GM19397 (cell line): ENCODE data around the gene LYSMD1.

Experiments
- ATAC-seq: cut with Tn5 transposase; IDR thresholded peaks from one replicate; pipeline ENCODE4 v1.9.1; 2021; ENCODE audit warnings: mild to moderate bottlenecking, moderate library complexity; ENCODE audit not compliant: unreplicated experiment

Gene LYSMD1

DNA sequence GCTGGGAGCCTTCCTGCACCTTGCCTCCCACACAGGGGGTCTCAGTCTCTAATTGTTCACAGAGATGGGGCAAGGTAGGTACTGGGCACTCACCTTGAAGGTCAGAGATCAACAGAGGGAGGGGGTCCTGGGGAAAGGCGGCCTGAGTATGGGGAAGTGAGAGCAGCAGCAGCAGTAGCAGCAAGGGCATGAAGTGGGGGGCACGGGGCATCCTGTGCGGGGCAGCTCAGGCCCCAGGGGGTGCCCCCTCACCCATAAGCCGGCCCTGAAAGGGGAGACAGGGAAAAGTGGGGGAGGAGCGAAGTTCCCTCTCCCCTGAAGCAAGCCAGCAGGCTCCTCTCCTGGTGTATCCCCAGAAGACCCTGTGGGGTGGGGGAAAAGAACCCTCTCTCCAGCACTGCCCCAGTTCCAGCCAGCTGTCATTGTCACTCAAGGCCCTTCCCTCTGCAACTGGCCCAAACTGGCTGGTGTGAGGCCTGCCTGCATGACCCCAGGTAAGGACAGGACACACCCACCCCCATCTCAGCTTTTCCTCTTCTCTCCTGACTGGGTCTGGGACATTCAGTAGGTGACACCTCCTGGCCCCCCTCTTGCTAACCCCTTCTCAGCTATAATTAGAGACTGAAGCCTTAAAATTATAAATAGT, 23.2 kb downstream of the LYSMD1 start:
- ATAC-seq, result no peak

DNA sequence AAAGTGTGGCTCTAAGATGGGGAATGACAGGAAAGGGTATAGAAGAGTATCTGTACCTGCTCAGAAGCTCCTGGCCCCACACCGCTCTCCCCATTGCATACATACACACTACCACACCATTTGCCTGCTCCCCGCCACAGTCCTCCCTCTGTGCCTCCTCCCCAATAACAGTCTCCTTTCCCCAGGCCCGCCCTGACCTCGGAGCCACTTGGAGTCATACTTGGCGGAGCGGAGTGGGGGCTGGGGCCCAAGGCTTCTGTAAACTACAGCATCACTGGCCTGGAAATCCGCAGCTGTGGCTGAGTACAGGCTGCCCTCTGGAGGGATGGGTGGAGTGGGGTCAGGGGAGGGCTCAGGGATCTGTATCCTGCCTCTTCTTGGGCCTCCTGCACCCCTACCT, 27.9 kb downstream of the LYSMD1 start:
- no peak for ATAC-seq

DNA sequence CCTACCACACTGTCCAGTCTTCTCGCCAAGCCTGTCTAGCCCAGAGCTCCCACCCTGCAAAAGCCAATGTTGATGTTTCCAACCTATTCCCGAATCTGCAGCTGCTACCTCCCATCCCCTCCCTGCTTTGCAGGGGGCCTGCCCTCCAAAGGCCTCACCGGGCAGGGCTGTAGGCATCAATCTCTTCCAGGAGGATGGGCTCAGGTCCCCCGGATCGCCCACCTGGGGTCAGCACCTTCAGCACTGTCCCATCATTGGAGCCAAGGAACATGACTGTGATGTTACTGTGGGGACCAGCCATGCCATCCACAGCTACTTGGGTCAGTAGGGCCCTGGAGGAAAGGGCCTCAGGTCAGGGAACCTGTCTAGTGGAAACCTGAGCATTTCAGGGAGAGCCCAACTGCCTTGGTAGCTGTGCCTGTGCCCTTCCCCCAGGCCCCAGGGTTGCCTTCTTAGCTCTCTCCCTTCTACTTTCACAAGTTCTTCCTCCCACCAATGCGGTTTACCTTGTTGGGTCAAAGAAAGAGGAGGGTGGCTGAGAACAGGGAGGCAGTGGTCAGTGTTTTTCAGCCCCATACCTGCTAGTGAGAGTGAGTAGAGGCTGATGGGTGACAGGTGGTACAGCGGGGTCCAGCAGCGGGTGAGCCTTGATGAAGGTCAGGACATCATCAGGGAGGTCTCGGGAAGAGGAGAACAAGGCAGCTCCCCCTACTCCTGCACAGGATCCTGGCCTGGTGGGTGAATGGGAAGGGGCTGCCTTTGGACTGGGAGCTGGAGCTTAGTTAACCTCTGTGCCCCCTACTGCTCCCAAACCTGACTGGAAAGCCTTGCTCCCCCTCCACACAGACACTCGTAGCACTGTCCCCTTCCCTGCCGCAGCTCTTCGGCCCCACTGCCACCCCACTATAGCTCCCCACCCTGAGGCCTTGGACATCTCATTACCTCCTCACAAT, 30.0 kb downstream of the LYSMD1 start:
- ATAC-seq, result no peak

DNA sequence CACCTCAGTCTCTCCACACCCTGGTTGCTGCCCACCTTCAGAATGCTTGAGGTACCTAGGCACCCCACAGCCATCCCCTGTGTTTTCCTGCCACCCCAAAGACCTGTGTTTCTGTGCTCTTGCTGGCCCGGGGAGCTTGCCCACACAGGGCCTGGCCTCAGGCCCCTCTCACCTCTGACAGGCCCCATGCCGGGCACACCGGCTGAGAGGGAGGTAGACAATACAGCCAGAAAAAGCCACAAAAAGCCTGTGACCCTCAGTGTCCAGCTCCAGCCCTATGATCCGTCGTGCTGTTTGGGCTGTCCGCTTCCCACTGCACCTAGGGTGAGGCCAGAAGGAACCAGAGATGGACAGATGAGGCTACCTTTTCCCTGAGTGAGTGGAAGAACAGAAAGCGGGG, 30.7 kb downstream of the LYSMD1 start:
- ATAC-seq, result no peak

DNA sequence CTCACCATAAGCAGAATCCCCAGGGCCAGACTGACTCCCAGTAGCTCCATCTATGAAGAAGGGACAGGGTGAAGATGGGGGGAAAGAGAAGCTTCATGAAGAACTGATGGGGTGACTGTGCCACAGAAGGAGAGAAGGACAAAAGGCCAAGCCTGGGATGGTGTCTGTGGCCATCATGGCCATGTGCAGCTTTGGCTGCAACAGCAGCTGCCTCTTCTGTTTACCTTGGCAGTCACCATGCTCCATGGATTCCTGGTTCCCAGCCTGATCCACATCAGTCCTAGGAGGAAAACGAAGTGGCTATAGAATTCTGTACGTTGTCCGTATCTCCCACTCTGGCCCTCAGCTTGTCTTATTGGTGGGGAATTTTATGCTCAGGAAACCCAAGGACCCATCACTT, 31.3 kb downstream of the LYSMD1 start:
- ATAC-seq, result no peak

DNA sequence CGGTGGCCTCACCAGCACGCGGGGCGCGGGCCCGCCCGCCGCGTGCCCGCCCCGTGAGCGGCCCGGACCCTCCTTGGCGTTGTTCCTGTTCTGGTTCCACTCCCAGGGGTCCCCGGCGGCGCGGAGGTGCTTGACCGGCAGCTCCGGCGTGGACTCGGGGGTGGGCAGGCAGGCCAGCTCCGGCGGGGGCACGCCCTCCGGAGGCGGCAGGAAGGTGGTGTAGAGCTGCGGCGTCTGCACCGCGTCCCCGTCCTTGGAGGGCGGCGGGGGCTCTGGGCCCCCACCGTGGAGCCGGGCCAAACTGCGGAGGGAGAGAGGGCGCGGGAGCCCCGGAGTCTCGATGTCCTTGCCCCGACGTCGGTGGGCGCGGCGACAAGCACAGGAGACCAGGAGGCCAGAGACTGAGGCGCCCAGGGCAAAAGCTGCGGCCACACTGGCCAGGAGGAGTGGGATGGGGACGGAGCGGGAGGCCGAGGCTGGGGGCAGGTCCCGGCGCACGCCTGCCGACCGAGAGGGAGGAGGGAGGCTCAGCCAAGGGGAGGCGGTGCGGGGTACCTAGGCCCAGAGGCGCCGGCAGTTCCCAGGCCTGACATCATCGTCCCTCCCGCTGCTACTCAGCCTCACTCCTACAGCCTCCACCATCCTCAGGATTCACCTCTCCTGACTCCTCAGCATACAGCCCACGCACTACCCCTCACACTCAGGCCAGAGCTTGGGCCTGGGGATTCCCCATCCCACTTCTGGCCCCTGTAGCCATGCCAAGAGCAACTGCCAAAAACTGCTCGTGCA, 32.5 kb downstream of the LYSMD1 start:
- no peak for ATAC-seq

DNA sequence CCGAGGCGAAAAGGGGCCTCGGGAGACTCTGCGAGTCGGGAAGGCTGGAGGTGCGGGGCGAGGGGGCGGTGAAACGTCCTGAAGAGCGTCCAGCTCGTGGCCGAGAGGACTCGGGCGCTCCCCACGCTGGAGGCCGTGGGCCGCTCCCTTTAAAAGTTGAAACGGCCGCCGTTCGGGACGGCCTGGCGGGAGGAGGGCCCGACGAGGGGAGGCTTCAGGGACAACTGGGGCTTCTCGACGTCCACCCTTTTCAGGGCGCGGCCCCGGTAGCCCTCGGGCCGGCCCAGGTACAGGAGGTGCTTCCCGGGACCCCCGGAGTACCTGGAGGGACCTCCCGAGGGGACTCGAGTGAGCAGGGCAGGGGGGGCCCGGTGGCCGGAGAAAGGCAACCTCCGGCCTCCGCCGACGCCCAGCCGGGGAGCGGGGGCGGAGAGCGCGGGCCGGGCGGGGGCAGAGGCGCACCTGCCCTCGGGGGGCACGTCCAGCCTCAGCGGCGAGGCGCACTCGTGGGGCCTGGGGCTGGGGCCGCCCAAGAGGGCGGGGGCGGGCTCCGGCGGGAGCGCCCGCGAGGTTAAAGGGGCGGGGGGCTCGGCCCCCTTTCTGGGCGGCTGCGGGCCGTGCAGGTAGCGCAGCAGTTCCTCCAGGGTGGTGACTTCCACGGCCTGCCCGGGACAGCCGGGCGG, 33.2 kb downstream of the LYSMD1 start:
- ATAC-seq, result no peak

DNA sequence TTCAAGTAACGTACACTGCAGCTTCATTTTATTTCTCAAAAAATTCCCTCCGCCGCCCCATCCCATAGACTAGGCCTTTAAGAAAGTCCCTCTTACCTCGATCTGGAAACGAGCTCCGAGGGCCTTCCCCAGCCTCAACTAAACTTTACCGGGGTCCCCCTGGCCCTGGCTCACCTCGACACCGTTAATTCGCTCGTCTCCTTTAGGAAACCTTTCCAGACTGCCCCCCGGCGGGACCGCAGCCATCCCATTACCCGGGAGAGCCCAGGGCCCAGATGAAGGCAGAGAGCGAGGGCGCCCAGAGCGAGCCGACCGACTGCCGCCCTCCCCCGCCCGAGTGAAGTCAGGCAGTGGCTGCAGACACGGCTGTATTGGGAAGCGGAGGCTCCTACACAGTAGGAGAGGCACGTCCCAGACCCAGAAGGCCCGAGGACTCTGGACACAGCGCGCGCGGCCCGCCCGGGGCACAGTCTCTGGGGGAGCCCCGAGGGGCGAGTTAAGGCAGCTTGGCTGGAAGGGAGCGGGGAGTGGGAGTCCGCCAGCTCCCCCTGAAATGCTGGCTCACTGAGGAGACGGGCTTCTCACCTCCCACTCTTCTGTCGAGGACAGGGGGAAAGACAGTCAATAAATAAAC, 33.9 kb downstream of the LYSMD1 start:
- no peak for ATAC-seq

DNA sequence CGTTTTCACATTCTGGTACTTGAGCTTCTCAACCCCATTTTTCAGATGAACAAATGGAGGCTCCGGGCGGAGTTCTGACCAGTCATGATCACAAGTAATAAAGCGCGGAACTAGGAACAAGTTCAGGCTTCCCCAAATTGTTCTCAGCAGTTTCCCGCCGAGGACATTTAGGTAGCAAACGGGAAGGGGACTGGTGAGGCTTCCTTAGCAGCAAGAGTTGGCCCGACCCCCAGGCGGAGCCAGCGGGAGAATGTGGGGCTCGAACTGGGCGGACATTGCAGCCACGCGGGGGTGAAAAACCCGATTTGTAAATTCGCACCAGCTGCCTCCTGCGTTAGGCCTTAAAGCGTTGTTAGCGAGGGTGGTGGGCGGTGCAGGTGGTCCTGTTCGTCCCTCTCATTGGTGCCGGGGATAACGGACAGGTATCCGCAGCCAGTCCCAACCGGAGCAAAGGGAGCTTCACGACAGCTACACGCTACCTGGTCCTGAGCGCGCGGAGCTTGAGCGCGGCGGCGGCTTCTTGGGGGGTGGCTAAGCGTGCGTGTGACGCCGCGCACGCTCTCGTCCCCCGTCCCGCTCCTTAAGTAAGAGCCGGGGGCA, 34.6 kb downstream of the LYSMD1 start:
- peak; percentile 82 for ATAC-seq

DNA sequence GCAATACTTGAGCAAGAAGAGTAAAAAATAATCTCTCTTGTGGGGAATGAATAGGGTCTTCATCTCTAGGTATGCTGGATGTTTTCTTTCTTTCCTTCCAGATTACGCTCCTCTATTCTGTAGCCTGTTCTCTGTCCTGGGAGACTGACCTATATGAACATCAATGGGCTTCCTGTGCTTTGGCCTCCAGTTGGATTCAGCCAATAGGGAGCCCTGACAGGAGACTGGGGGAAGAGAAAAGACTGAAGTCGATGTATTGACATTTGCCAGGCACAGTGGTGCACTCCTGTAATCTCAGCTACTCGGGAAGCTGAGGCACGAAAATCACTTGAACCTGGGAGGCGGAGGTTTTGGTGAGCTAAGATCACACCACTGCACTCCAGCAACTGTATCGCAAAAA, 36.9 kb downstream of the LYSMD1 start:
- no peak for ATAC-seq

DNA sequence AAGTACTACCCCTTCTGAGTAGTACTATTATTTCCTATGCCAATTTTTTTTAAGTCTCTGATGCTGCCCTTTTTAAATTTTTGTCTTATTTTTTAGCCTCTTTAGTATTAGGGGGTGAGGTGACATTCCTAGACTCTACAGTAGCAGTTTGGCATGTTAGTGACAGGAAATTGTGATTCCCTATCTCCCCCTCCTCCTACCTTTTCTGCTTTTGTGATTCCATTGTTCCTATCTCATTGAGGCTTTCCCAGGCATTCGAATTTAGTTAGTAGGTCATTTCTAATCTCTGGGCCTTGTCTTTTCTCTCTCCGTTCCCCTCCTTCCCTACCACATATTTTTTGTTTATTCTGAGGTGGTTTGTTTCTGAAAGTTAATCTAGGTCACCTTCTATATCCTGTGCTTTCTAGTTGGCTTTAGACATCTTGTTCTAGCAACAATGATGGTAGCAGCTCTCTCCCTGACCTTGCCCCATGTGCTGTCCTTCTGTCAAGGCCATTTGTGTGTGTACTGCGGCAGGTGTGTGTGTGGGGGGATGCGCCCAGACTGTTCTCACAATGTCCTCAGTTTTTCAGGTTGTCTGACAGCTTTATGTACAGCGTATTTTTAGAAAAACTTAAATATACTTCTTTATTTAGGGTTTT, 40.8 kb downstream of the LYSMD1 start:
- no peak for ATAC-seq

DNA sequence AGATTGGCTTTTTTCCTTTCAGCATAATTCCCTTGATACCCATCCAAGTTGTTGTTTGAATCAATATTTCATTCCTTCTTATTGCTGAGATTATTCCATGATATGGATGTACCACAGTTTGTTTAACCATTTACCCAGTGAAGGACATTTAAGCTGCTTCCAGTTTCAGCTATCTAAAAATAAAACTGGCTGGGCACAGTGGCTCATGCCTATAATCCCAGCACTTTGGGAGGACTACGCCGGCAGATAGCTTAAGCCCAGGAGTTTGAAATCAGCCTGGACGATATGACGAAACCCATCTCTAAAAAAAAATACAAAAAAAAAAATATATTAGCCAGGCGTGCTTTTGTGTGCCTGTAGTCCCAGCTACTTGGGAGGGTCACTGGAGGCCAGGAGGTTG, 51.8 kb downstream of the LYSMD1 start:
- ATAC-seq, result no peak
